A549 (cell line): ENCODE results near the gene WNT7B. TPM values are rescaled to one million over a fixed set of nuclear protein-coding genes. Genes with fewer than 3 reads are reported as not detected.

Experiments
- ATAC-seq, 2 experiments: fragments of 200-7000 bp in 1 of 2; fragments of >200 bp in 1 of 2; cut with Nextera tagmentation in 1 of 2; cut with Tn5 transposase in 1 of 2; 3 replicates each; pipeline versions ENCODE4 v1.8.0 to v1.9.1; 2018 to 2020; ENCODE audit warnings: mild to moderate bottlenecking in 1 of 2, moderate library complexity in 1 of 2
- CTCF ChIA-PET: fragments of 300-600 bp; sonication (Branson Sonifier 250); formaldehyde crosslinking; extraction: SDS; loops from one replicate; lab custom pipeline; 2021; ENCODE audit warnings: antibody characterized with exemption, inconsistent platforms; lab: Yijun Ruan, JAX
- POLR2A ChIA-PET: fragments of 350-600 bp; formaldehyde crosslinking; extraction: SDS; loops from one replicate; lab custom pipeline; 2021; ENCODE audit warnings: antibody characterized with exemption, inconsistent platforms; lab: Yijun Ruan, JAX
- DNase-seq, 2 experiments: peaks; one replicate each; pipeline versions ENCODE4 v3.0.0 to v3.0.0-alpha.2; 2011 to 2016; ENCODE audit warnings: low read depth in 1 of 2, low spot score in 1 of 2
- FAIRE-seq: peaks from 2 replicates; lab custom pipeline; 2011; peaks lifted over from hg19 to GRCh38; lab: Jason Lieb, UNC
- H3K27ac ChIP-seq, 2 experiments: fragments of >200 bp; sonication (Bioruptor Twin); formaldehyde crosslinking; 3 replicates each; pipeline ENCODE4 v1.5.1; 2016 to 2017
- H3K4me1 ChIP-seq: fragments of >200 bp; sonication (Bioruptor Twin); formaldehyde crosslinking; 3 replicates; pipeline ENCODE4 v1.6.1; 2016
- H3K4me2 ChIP-seq: fragments of >200 bp; sonication (Bioruptor Twin); formaldehyde crosslinking; 3 replicates; pipeline ENCODE4 v1.6.1; 2016
- H3K4me3 ChIP-seq: fragments of >200 bp; sonication (Bioruptor Twin); formaldehyde crosslinking; 3 replicates; pipeline ENCODE4 v1.5.1; 2016
- H3K9me3 ChIP-seq: fragments of >200 bp; sonication (Bioruptor Twin); formaldehyde crosslinking; 3 replicates; pipeline ENCODE4 v1.6.1; 2016
- CBX2 ChIP-seq: fragments of 200-600 bp; sonication (generic); IDR thresholded peaks from 2 replicates; pipeline ENCODE4 v1.6.1; 2016; ENCODE audit warnings: low read depth, mild to moderate bottlenecking, borderline replicate concordance
- CHD2 ChIP-seq: fragments of 150-350 bp; IDR thresholded peaks from 2 replicates; pipeline ENCODE4 v1.6.1; 2014; ENCODE audit warnings: low read length; ENCODE audit not compliant: partially characterized antibody
- CHD4 ChIP-seq: fragments of 200-600 bp; sonication (generic); IDR thresholded peaks from 2 replicates; pipeline ENCODE4 v1.6.1; 2016; ENCODE audit warnings: antibody characterized with exemption, mild to moderate bottlenecking, borderline replicate concordance
- EHF ChIP-seq: fragments of 250-450 bp; sonication (Bioruptor Pico); IDR thresholded peaks from 2 replicates; pipeline ENCODE4 v1.5.0; 2020; ENCODE audit warnings: mild to moderate bottlenecking
- EHMT2 ChIP-seq: fragments of 200-600 bp; sonication (generic); IDR thresholded peaks from 2 replicates; pipeline ENCODE4 v1.6.1; 2016; ENCODE audit warnings: antibody characterized with exemption, low read depth, mild to moderate bottlenecking, moderate library complexity
- ELK1 ChIP-seq: fragments of 150-350 bp; IDR thresholded peaks from 2 replicates; pipeline ENCODE4 v1.6.1; 2014; ENCODE audit warnings: low read depth, mild to moderate bottlenecking, low read length
- EP300 ChIP-seq, 2 experiments: fragments of >200 bp; sonication (Bioruptor Twin); formaldehyde crosslinking; IDR thresholded peaks; 2 replicates in 1 of 2; 3 replicates in 1 of 2; pipeline ENCODE4 v1.6.1; 2016 to 2017
- ESRRA ChIP-seq: fragments of 150-350 bp; IDR thresholded peaks from 2 replicates; pipeline ENCODE4 v1.6.1; 2014; ENCODE audit warnings: mild to moderate bottlenecking, low read length, borderline replicate concordance
- GATA3 ChIP-seq: IDR thresholded peaks from 2 replicates; pipeline ENCODE4 v1.6.1; 2012; ENCODE audit warnings: borderline replicate concordance
- HDAC2 ChIP-seq: fragments of 200-600 bp; sonication (generic); IDR thresholded peaks from 2 replicates; pipeline ENCODE4 v1.6.1; 2016
- MAFK ChIP-seq: fragments of 450-650 bp; IDR thresholded peaks from 2 replicates; pipeline ENCODE4 v1.6.1; 2014; ENCODE audit not compliant: partially characterized antibody
- MAZ ChIP-seq: fragments of 150-350 bp; IDR thresholded peaks from 2 replicates; pipeline ENCODE4 v1.6.1; 2014; ENCODE audit warnings: antibody characterized with exemption, low read depth, low read length, borderline replicate concordance
- NFE2L2 ChIP-seq: fragments of 150-350 bp; conservative IDR thresholded peaks from 2 replicates; pipeline ENCODE4 v1.6.1; 2014; ENCODE audit warnings: low read length
- NR3C1 ChIP-seq: fragments of >200 bp; sonication (Bioruptor Twin); formaldehyde crosslinking; IDR thresholded peaks from 3 replicates; pipeline ENCODE4 v1.6.1; 2017
- POLR2A ChIP-seq: IDR thresholded peaks from 2 replicates; pipeline ENCODE4 v1.6.1; 2012; ENCODE audit warnings: mild to moderate bottlenecking, low read length
- RCOR1 ChIP-seq: fragments of 150-350 bp; IDR thresholded peaks from 2 replicates; pipeline ENCODE4 v1.6.1; 2014; ENCODE audit warnings: antibody characterized with exemption, low read length, low read depth
- RNF2 ChIP-seq: fragments of 200-600 bp; sonication (generic); IDR thresholded peaks from 2 replicates; pipeline ENCODE4 v1.6.1; 2016; ENCODE audit warnings: low read depth, mild to moderate bottlenecking, antibody characterized with exemption, moderate library complexity, borderline replicate concordance
- SREBF2 ChIP-seq: fragments of 450-650 bp; IDR thresholded peaks from 2 replicates; pipeline ENCODE4 v1.6.1; 2014; ENCODE audit warnings: mild to moderate bottlenecking, moderate library complexity
- TFCP2L1 ChIP-seq: fragments of 250-450 bp; sonication (Bioruptor Pico); IDR thresholded peaks from 2 replicates; pipeline ENCODE4 v1.5.0; 2021; ENCODE audit warnings: mild to moderate bottlenecking
- WGBS: methylation state at CpG from one replicate; pipeline ENCODE4 v1.1.6; 2017; ENCODE audit errors: missing lambda C conversion rate; 5-methylcytosine and 5-hydroxymethylcytosine counted together
- polyA plus RNA-seq, 4 experiments: library from polyadenylated mRNA; depleted of rRNA in 3 of 4; stranded (reverse); fragments of >200 nt; fragmentation: RNase III in 1 of 4; extraction: RNeasy Plus Mini Kit Qiagen cat#74134 plus additional on column Dnase treatment in 1 of 4; gene quantifications; 2 replicates in 3 of 4; 3 replicates in 1 of 4; pipeline ENCODE4 v1.2.3, GENCODE V29; 2011 to 2017
- TF ChIP-seq, protein P1 (sequence below): fragments of 450-650 bp; IDR thresholded peaks from 2 replicates; pipeline ENCODE4 v1.6.1; 2014; ENCODE audit warnings: antibody characterized with exemption
- TF ChIP-seq, protein P2 (sequence below): fragments of >200 bp; sonication (Bioruptor Twin); formaldehyde crosslinking; IDR thresholded peaks from 3 replicates; pipeline ENCODE4 v1.5.1; 2016
- TF ChIP-seq, protein P3 (sequence below): fragments of 200-600 bp; sonication (generic); IDR thresholded peaks from 2 replicates; pipeline ENCODE4 v1.6.1; 2016; ENCODE audit warnings: antibody characterized with exemption, mild to moderate bottlenecking, moderate library complexity
- TF ChIP-seq, protein P4 (sequence below): IDR thresholded peaks from 2 replicates; pipeline ENCODE4 v1.6.1; 2012

Gene WNT7B
- polyA plus RNA-seq, 2 of the 4 experiments (the other 2 are of a cell fraction): 16.9 to 80.8 TPM

GRCh38 chr22:45952151-45952550 lies 24.8 kb downstream of the WNT7B start (continued):
- TF ChIP-seq TFCP2L1: no peak
- no peak for TF ChIP-seq RNF2
- TF ChIP-seq, protein P1, sequence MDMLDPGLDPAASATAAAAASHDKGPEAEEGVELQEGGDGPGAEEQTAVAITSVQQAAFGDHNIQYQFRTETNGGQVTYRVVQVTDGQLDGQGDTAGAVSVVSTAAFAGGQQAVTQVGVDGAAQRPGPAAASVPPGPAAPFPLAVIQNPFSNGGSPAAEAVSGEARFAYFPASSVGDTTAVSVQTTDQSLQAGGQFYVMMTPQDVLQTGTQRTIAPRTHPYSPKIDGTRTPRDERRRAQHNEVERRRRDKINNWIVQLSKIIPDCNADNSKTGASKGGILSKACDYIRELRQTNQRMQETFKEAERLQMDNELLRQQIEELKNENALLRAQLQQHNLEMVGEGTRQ: no peak
- no peak for TF ChIP-seq NFE2L2
- TF ChIP-seq ELK1: no peak
- no peak for TF ChIP-seq HDAC2

DNA sequence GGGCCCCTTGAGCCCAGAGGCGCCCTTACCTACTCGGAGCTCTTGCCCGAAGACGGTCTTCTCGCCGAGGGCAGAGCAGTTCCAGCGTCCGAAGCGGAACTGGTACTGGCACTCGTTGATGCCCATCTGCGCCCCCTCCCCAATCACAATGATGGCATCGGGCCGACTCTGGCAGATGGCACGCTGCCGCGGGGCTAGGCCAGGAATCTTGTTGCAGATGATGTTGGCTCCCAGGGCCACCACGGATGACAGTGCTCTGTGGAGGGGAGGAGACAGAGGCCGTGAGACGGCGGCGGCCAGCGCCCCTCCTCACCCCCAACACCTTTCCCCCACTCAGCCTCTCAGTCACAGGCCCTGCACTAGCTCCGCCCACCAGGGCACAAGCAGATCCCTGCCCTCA lies 27.1 kb downstream of the WNT7B start:
- ChIA-PET CTCF (no interaction called here), POLR2A (no interaction called here)
- peaks cover 76% of the 10 kb centered on the region for H3K4me1 ChIP-seq

GRCh38 chr22:45949258-45949870 lies 27.6 kb downstream of the WNT7B start:
- H3K4me1 ChIP-seq: peaks cover 75% of the 10 kb centered on the region
- H3K9me3 ChIP-seq: no peaks in the 10 kb centered on the region
- TF ChIP-seq POLR2A (no peak), SREBF2 (no peak), ESRRA (no peak), RCOR1 (no peak), ELK1 (no peak), NR3C1 (no peak), CBX2 (no peak), MAFK (no peak), EP300 (IDR thresholded peaks at IDR 0.05) (no peak), CHD2 (no peak), EHMT2 (no peak), EHF (CRISPR knock-in tag) (no peak), MAZ (no peak), CHD4 (no peak), GATA3 (no peak)
- TF ChIP-seq, protein P2, sequence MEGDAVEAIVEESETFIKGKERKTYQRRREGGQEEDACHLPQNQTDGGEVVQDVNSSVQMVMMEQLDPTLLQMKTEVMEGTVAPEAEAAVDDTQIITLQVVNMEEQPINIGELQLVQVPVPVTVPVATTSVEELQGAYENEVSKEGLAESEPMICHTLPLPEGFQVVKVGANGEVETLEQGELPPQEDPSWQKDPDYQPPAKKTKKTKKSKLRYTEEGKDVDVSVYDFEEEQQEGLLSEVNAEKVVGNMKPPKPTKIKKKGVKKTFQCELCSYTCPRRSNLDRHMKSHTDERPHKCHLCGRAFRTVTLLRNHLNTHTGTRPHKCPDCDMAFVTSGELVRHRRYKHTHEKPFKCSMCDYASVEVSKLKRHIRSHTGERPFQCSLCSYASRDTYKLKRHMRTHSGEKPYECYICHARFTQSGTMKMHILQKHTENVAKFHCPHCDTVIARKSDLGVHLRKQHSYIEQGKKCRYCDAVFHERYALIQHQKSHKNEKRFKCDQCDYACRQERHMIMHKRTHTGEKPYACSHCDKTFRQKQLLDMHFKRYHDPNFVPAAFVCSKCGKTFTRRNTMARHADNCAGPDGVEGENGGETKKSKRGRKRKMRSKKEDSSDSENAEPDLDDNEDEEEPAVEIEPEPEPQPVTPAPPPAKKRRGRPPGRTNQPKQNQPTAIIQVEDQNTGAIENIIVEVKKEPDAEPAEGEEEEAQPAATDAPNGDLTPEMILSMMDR: no peak
- TF ChIP-seq, protein P3, sequence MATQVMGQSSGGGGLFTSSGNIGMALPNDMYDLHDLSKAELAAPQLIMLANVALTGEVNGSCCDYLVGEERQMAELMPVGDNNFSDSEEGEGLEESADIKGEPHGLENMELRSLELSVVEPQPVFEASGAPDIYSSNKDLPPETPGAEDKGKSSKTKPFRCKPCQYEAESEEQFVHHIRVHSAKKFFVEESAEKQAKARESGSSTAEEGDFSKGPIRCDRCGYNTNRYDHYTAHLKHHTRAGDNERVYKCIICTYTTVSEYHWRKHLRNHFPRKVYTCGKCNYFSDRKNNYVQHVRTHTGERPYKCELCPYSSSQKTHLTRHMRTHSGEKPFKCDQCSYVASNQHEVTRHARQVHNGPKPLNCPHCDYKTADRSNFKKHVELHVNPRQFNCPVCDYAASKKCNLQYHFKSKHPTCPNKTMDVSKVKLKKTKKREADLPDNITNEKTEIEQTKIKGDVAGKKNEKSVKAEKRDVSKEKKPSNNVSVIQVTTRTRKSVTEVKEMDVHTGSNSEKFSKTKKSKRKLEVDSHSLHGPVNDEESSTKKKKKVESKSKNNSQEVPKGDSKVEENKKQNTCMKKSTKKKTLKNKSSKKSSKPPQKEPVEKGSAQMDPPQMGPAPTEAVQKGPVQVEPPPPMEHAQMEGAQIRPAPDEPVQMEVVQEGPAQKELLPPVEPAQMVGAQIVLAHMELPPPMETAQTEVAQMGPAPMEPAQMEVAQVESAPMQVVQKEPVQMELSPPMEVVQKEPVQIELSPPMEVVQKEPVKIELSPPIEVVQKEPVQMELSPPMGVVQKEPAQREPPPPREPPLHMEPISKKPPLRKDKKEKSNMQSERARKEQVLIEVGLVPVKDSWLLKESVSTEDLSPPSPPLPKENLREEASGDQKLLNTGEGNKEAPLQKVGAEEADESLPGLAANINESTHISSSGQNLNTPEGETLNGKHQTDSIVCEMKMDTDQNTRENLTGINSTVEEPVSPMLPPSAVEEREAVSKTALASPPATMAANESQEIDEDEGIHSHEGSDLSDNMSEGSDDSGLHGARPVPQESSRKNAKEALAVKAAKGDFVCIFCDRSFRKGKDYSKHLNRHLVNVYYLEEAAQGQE: no peak
- TF ChIP-seq, protein P4, sequence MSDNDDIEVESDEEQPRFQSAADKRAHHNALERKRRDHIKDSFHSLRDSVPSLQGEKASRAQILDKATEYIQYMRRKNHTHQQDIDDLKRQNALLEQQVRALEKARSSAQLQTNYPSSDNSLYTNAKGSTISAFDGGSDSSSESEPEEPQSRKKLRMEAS: no peak
- FAIRE-seq: no peak
- DNase-seq: no peak
- no peak for ATAC-seq
- H3K27ac ChIP-seq: peak overlapping the region in 1 of 2 experiments; percentile 35; a peak in 1 of 6 replicates
- WGBS: 90% methylated on average over 12 of the region's 22 CpGs
- H3K4me2 ChIP-seq: no peak overlapping the region
- ChIA-PET CTCF (interaction anchor here (1.1 kb wide), 1 partner anchor 45 kb away, joined by 4 read pairs; no protein-coding TSS in a partner anchor), POLR2A (no interaction called here)
- H3K4me3 ChIP-seq: no peak overlapping the region

More for the DNA sequence above, 27.1 kb downstream of the WNT7B start:
- TF ChIP-seq RNF2: no peak
- TF ChIP-seq MAFK: no peak
- ATAC-seq (no peak), DNase-seq (no peak), FAIRE-seq (no peak)
- no peak overlapping the region for H3K4me2 ChIP-seq
- H3K9me3 ChIP-seq: no peaks in the 10 kb centered on the region
- H3K4me3 ChIP-seq: no peak overlapping the region
- H3K27ac ChIP-seq: 0 out of 6 replicates have a peak overlapping the region, but pooled peaks of 1 of the 2 experiments have one; percentile 35
- 94% methylated on average over 15 of the region's 23 CpGs for WGBS
